GM19397 (cell line): Measurements from ENCODE around the gene PIP4K2A.
"Not testable (repeated sequence)": the region's sequence is repeated elsewhere in the genome, so short reads cannot be mapped to it uniquely, and the experiment has no call there.

Experiments
- ATAC-seq: cut with Tn5 transposase; IDR thresholded peaks from one replicate; pipeline ENCODE4 v1.9.1; 2021; ENCODE audit warnings: mild to moderate bottlenecking, moderate library complexity; ENCODE audit not compliant: unreplicated experiment

Gene PIP4K2A

GRCh38 chr10:22719406-22720042 is 5.1 kb upstream of the PIP4K2A start:
- ATAC-seq, result no peak

GRCh38 chr10:22718659-22719058 is 4.3 kb upstream of the PIP4K2A start:
- ATAC-seq, result not testable (repeated sequence)

DNA sequence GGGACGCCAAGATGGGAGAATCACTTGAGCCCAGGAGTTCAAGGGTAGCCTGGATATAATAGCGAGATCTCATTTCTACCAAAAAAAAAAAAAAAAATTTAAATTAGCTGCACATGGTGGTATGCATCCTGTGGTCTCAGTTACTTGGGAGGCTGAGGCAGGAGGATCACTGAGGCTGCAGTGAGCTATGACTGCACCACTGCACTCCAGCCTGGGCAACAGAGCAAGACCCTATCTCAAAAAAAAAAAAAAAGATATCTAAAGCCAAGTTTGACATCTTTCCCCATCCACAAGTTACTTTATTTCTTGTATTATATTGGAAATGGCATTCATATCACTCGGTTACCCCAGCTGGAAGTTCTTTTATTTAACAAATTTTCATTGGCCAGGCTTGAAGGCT is 3.4 kb upstream of the PIP4K2A start:
- no peak for ATAC-seq

- no peak for ATAC-seq
Measured at GRCh38 chr10:22716943-22717342, 2.6 kb upstream of the PIP4K2A start.

GRCh38 chr10:22715290-22715625 is 880 bp upstream of the PIP4K2A start:
- ATAC-seq, result no peak

- peak; percentile 31 for ATAC-seq
Measured at GRCh38 chr10:22713853-22714478, 412 bp downstream of the PIP4K2A start.

DNA sequence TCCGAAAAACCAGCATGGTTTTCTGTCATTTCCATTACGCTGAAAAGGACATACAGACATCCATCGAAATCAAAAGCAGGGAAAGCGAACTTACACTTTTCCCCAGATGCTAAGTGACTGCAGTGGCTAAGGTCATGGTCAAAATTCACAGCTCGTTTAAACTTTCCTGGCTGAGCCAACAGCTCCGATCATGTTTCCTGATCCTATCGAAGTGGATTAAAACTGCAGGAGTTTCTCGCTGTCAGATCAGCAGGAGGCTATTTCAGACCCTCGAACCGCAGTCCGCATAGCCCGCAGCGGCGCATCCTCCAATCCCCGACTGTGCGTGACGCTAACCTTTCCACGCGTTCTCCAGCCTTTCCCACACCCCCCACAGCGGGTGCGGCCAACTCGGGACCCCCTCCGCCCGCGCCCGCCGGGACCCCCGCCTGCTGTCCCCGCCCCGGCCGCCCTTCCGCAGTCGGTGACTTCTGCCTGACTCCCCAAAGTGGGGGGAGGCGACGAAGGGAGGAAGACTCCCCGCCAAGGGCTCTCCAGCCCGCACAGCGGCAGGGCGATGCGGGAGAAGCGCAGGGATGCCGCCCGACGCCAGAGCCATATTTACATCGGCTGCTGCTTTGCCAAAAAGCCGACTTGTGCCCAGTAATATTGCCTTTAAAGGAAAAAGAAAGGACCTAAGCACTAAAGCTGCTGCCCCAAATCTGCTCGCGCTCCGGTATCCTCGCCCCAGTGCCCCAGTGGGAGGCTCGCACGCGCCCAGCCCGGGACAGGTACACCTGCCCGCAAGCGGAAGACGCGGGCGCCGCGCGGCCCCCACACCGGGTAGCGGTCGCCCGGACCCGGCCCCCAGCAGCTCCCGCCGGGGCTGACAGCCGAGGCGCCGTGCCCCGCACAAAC is 1.2 kb downstream of the PIP4K2A start:
- ATAC-seq, result no peak

GRCh38 chr10:22712211-22712955 is 2.0 kb downstream of the PIP4K2A start:
- no peak for ATAC-seq

DNA sequence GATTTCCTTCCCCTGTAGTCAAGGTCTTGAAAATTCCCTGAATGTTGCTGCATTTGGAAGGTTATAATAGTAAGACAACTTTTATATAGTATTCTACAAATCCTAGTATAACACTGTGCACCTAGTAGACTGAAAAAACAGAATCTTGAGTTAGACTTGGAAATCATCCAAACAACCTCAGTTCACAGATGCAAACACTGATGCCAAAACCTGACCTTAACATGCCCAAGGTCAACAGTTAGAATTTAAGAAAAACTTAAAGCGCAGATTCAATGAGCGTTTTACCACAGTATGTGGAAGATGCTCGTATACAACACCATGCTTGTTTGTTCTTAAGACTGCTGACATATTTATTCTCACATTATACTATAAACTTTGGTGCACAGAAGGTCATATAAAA is 3.0 kb downstream of the PIP4K2A start:
- no peak for ATAC-seq

GRCh38 chr10:22710139-22710745 is 4.1 kb downstream of the PIP4K2A start:
- no peak for ATAC-seq

DNA sequence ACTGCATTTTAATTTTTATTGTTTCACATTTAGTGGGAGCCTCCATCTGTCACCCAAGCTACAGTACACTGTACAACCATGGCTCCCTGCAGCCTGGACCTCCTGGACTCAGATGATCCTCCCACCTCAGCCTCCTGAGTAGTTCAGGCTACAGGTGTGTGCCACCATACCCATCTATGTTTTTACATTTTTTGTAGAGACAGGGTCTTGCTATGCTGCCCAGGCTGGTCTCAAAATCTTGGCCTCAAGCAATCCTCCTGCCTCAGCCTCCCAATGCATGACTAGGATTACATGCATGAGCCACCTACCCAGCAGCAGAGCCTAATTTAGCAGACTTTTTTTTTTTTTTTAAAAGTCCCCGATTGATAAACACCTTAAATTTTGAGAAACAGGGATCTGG is 5.6 kb downstream of the PIP4K2A start:
- ATAC-seq, result no peak

- no peak for ATAC-seq
Measured at GRCh38 chr10:22705527-22705926, 8.9 kb downstream of the PIP4K2A start.

DNA sequence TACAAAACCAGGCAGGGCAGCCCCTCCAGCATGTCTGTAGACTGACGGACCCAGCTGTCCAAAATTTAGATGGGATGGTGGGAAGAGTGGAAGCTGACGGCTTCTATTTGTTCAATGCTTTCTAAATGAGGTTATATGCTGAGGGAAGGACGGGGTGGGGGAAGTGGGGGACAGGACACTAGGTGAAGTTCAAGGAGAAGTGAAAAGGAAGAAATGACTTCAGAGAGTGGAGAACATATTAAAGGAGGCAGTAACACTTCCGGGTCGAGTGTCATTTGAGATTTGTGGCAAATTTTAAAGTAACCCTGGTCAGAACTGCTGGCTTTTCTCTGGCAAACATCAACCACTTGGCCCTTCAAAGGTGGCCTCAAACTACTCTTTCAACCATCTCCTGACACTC is 9.4 kb downstream of the PIP4K2A start:
- ATAC-seq, result peak; percentile 29

DNA sequence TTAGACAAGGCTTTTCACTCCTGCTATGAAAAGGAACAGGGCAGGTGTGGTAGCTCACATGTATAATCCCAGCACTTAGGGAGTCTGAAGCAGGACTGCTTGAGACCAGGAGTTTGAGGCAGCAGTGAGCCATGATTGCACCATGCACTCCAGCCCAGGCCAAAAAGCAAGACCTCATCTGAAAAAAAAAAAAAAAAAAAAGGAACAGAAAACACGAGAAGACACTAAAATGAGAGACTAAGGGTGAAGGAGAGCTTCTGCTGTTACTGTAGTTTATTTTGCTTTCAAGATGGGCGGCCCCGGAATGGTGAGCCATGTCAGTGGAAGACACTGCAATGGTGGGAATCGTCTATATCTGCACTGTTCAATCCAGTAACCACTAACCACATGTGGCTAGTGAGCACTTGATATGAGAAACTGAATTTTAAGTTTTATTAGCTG is 9.9 kb downstream of the PIP4K2A start:
- ATAC-seq, result peak; percentile 26

GRCh38 chr10:22702348-22702747 is 12.0 kb downstream of the PIP4K2A start:
- ATAC-seq, result no peak

GRCh38 chr10:22701132-22701826 is 13.1 kb downstream of the PIP4K2A start:
- no peak for ATAC-seq

DNA sequence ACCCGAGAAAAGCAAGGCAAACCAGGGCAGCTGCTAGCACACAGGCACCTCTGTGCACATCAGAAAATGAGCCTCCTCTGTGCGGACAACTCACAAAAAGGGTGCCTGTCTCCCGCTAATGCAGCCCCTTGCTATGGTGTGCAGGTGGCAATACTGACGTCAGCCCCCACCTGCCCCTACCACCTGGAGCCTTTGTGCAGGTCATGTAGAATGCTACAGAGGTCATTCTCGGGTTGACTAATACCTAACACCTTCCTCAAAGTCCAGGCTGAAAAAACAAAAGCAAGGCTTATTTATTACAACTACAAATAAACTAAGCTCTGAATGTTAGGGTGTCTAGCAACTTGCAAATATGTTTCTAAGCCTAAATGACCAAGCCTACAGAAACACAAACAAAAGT is 13.9 kb downstream of the PIP4K2A start:
- ATAC-seq, result no peak

- no peak for ATAC-seq
Measured at GRCh38 chr10:22699976-22700375, 14.4 kb downstream of the PIP4K2A start.

- ATAC-seq, result no peak
Measured at GRCh38 chr10:22698941-22699440, 15.4 kb downstream of the PIP4K2A start.

- ATAC-seq, result no peak
Measured at GRCh38 chr10:22697800-22698199, 16.6 kb downstream of the PIP4K2A start.
